NCI-H2171 treated with DMSO at 0.1 percent for 48 hours (cell line): ENCODE data around the gene SRBD1.

Experiments
- DNase-seq: peaks from one replicate; lab custom pipeline; 2025; lab: John Stamatoyannopoulos, UW

SRBD1 gene

GRCh38 chr2:45596761-45597160 is 14.3 kb downstream of the SRBD1 start:
- DNase-seq, result no peak

DNA sequence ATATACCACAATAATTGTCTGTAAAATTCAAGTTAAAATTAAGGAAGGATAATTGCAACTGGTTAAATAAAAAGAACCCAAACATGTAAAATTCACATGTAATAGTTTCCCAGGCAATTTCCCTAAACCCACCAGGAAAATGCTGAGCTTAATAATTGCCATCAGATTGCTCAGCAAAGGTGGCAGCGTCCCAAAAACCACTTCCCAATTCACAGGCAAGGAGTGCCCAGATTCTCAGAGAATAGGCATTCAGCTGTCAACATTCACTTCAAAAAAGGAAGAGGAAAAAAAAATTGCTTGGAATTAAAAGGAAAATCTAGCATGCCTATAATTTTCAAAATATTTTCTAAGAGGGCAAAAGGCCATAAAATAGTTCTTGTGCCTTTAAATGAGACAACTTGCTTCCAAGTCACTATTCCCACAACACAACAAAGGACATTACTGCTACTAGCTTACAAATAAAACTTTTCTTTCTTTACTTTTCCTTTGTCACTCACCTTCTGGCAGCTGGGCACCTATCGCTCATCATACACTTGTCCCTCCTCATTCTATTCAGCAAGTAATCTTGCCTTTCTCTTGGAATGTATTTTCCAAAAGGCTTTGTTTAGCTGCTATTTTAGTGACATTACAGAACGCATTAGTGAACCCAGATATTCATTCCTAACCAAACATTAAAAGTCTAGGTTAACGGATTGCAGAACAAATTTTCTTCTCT is 15.2 kb downstream of the SRBD1 start:
- no peak for DNase-seq

DNA sequence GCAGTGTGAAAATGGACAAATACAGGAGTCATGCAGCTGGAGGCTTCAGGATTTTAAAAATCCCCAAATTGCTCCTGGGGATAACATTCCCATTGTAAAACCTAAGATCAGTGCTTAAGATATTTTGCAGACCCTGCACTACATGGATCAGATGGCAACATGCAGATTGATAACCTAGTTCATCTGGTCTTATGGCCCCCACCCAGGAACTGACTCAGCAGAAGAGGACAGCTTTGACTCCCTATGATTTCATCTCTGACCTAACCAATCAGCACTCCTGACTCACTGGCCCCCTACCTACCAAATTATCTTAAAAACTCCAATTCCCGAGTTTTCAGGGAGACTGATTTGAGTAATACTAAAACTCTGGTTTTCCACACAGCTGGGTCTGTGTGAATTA is 20.0 kb downstream of the SRBD1 start:
- no peak for DNase-seq

DNA sequence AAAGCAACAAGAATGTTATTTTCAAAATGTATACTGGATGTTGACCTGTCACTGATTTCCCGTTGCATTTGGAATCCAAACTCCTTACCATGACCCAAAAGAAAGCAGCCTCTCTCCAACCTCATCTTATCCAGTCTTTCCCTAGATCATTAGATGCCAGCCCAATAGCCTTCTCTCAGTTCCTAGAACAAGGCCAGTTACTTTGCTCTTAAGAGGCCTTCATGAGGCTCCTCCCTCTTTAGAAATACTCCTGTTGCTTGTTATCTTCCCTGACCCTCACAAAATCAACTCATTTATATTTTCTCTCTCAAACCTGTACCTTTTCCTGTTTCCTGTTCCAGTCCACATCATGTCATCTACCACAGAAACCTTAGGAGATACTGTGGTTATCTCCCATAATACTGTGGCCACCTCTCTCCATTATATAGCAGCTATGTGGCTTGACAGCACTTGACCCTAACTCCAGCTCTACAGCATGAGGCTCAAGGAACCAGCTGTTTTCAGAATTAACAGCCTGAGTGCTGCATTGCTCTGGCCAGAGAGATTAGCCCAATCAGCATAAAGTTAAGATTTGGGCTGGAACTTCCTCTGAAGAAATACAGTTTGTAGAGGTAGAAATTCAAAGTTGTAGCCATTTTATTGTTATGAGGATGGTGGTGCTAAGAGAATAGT is 22.8 kb downstream of the SRBD1 start:
- DNase-seq, result no peak

- DNase-seq, result no peak
These were observed 24.5 kb downstream of the SRBD1 start for GRCh38 chr2:45586600-45586999.

DNA sequence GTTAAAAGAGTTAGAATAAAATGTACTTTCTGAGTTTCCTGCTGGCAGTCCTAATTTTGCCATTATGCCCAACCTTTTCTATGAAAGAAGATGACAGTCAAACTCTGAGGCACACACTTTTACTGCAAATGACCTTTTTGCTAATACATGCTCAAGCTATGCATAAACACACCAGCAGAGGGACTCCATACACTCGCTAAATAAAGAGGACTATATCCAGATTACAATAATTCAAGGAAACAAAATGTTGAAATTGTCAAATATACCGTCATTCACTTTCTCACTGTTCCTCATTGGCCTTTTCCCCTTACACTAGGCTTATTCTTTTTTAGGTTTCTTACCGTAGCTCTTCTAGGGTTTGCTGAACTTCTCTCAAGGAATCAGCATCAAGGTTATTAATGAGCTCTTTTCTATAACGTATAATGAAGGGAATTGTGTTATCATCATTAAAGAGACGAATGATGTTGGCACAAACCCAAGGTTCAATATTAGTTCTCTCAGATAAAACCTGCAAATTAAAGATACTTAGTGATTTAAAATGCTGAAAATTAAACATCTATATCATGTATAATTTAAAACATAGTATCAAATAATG is 25.7 kb downstream of the SRBD1 start:
- peak; percentile 51 for DNase-seq

GRCh38 chr2:45583977-45584376 is 27.1 kb downstream of the SRBD1 start:
- no peak for DNase-seq

DNA sequence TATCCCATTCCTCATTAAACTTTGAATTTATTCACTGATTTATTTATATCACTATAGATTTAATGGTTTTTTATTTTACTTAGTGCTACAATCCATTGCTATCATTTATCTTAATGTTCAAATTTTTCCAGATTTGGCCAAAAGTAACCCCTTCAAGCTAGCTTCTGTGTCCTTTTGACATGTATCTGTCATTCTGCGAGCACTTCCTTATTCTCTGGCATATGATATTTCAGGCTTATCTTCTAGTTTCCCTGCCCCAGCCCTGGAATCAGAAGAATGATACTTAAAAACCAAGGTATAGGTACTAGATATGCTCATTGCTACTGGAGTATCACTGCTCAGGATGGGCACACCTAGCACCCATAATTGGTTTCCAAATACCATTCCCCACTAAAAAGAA is 28.5 kb downstream of the SRBD1 start:
- no peak for DNase-seq

DNA sequence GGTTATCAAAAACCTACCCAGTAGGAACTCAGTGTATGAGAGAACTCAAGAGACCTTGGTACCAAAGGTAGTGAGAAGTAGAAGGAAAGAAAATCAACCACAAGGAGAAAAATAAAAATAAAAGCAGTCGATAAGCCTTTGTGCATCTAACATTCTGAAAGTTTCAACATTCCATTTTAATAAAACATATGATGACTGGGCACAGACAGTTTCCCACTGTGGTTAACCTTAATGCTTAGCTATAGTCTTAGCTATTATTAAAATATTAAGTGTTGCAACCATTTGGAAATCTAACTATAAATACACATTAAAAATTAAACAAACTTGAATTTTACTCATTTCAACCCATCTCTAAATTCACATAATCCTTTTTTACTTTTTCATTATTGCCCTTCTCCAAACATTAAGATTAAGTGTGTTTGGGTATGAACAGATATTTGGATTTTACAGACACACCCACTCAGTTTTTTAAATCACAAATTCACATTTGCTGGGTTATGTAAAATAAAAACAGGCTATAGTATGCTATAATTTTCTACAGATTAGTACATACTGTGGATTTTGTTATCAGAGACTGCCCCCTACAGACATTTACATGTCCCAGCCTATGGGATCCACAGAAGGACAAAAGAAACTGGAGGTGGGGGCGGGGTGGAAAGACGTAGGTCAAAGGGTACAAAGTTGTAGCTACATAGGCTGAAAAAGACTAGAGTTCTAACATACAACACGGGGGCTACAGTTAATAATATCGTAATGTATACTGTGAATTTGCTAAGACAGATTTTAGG is 32.8 kb downstream of the SRBD1 start:
- DNase-seq, result no peak

DNA sequence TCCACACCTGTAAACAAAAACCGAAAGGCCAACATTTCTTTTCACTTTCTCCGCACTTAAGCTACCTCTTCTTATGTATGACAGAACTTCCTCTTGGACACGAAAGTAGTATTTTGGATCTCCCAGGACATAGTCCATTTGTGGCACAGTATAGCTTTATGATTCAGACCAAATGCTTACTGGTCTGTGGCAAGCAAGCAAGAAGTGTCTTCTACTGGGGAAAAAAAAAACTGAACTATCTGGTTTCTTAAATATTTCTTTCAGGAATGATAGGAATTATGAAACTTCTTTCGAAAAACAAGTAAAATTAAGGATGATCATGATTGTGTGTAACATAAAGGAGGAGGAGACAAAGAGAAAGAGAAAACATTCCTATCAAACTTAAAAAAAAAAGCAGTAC is 33.6 kb downstream of the SRBD1 start:
- DNase-seq, result no peak

DNA sequence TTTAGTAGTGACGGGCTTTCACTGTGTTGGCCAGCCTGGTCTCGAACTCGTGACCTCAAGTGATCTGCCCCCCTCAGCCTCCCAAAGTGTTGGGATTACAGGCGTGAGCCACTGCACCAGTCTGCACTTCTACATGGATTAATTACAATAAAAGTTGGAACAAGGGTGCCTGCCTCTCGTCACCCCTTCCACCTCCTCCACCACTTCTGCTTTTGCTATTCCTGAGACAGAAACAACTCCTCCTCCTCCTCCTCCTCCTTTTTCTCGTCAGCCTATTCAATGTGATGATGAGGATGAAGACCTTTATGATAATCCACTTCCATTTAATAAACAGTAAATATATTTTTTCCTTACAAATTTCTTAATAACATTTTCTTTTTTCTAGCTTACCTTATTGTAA is 35.2 kb downstream of the SRBD1 start:
- no peak for DNase-seq

- no peak for DNase-seq
These were observed 38.1 kb downstream of the SRBD1 start for GRCh38 chr2:45572979-45573378.

- no peak for DNase-seq
These were observed 39.1 kb downstream of the SRBD1 start for GRCh38 chr2:45571940-45572339.

DNA sequence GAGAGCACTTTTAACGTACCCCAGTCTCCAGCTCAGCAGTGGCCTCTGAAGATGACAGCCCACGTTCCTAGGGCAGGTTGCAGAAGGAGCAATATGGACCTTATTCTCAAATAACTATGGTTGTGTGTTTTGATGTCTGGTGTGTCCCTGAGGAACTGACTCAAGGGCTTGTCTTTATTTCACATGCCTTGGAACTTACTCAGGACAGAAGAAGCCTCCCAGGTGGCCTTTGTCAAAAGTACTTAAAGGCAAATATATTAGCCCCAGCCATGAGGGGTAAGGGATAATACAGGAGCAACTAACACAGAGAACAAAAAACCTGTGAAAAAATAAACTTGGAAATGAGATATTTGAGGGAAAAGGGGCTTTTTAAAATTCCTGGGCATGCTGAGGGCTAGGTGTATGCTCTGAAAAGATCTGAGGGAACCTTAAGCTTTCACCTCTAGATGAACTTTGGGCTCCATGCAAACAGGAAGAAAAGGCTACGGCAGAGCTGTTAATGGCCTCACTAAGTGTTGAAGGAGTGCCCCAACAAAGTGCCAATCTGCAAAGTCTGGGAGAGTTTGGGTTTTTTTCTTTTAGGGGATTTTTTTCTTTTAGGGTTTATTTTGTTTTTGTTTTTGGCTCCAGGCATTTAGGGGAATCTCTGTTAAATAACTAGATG is 40.3 kb downstream of the SRBD1 start:
- no peak for DNase-seq

GRCh38 chr2:45568935-45569334 is 42.1 kb downstream of the SRBD1 start:
- DNase-seq, result no peak

DNA sequence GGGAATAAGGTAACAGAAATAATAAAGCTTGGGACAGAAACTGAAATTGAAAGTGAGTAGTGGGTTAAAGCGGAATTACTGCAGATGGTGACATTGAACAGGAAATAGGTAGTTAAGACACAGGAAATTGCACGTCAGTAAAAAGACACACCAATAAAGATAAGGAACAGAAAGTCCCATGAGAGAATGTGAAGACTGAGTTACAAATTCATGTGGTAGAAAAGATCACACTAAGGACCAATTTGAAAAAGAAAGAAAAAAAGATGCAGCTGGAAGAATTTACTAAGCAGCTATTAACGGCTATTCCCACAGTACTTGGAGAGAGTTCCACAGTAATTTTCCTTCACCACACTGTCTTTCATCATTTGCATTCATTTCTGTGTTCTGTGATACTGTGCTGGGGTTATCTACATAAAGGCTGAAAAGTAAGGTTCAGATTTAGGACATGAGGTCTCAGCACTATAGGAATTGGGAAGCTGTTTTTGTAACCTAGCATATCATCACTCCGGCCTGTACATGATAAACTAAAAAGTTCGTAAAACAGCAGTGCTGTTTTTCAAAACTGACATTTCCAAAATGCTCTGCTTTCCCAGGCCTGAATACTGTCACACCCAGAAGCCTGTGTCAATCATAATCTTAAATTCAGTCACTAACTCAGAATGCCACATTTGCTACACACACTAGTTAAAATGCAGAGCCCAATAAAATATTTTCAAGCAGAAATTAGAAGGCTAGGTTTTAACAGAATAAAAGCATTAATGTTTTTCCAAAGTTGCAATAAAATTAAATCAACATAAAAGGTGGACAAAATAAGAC is 42.9 kb downstream of the SRBD1 start:
- no peak for DNase-seq

DNA sequence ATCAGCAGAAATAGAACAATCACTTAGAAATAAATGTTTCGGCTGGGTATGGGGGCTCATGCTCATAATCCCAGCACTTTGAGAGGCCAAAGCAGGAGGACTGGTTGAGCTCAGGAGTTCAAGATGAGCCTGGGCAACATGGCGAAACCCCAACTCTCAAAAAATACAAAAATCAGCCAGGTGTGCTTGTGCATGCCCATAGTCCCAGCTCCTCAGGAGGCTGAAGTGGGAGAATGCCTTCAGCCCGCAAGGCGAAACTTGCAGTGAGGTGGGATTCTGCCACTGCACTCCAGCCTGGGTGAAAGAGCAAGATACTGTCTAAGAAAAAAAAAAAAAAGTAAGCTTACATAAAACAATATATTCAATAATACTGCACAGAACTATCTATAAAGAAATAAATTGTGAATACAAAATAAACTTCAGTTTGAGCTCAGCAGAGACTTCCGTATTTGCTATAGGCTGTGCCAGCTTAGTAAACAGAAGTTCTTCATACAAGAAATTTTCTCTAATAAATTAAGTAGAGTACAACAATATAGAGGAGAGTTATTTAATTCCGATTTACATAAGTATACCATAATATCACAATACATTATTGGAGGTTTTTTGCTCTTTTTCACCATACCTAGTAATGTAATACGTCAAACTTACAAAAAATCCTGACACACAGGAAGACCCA is 43.6 kb downstream of the SRBD1 start:
- DNase-seq, result no peak

GRCh38 chr2:45559436-45559835 is 51.6 kb downstream of the SRBD1 start:
- DNase-seq, result no peak

DNA sequence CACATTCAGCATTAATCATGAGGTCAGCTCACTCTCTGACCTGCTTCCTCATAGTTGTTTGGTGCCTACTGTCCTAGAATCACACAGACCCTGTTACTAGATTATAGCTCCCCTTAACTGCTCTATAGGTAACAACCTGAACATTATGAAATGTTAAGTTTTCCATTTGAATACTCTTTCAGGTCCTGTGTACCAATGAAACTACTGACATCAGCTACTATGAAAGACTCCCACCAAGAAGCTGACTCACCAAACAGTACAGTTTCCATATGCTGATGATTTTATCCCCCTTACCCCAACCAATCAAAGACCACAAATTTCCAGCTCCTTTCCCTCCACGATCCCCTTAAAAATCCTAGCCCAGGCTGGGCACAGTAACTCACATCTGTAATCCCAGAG is 56.3 kb downstream of the SRBD1 start:
- DNase-seq, result no peak

GRCh38 chr2:45554073-45554741 is 56.9 kb downstream of the SRBD1 start:
- no peak for DNase-seq
